HFF-Myc (cell line): Measurements from ENCODE around the gene PYGO1.
"Not testable (repeated sequence)": the region's sequence is repeated elsewhere in the genome, so short reads cannot be mapped to it uniquely, and the experiment has no call there.

Source experiments
- DNase-seq: peaks from one replicate; pipeline ENCODE4 v3.0.0-alpha.2; 2011; ENCODE audit warnings: low read depth; ENCODE audit errors: extremely low read depth
- H3K4me3 ChIP-seq: replicated peaks from 2 replicates; pipeline ENCODE4 v1.5.1; 2011; ENCODE audit warnings: low read depth, mild to moderate bottlenecking, control low read depth, low read length
- TF ChIP-seq, protein P1 (sequence below): IDR thresholded peaks from 2 replicates; pipeline ENCODE4 v1.5.1; 2012; ENCODE audit warnings: mild to moderate bottlenecking, low read depth, low read length, control low read depth; ENCODE audit errors: missing control alignments

PYGO1 gene

DNA sequence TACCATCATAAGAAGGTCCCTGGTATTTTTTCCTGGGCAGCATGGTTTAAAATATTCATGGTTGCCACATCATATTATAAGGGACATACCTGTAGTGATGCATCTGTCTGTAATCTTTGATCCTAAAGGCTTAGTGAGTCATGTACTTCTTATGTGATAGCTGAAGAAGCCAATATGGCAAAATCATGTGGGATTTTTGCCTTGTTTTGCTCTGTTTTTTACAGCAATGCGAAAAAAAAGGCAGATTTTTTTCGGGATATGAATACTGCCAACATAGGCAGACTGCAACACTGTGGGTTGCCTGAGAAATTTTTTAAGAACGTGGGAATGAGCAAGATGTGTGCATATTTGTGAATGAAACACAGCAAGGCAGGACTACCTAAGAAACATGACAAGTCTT lies 11.3 kb upstream of the PYGO1 start:
- H3K4me3 ChIP-seq: no peak overlapping the region
- TF ChIP-seq, protein P1, sequence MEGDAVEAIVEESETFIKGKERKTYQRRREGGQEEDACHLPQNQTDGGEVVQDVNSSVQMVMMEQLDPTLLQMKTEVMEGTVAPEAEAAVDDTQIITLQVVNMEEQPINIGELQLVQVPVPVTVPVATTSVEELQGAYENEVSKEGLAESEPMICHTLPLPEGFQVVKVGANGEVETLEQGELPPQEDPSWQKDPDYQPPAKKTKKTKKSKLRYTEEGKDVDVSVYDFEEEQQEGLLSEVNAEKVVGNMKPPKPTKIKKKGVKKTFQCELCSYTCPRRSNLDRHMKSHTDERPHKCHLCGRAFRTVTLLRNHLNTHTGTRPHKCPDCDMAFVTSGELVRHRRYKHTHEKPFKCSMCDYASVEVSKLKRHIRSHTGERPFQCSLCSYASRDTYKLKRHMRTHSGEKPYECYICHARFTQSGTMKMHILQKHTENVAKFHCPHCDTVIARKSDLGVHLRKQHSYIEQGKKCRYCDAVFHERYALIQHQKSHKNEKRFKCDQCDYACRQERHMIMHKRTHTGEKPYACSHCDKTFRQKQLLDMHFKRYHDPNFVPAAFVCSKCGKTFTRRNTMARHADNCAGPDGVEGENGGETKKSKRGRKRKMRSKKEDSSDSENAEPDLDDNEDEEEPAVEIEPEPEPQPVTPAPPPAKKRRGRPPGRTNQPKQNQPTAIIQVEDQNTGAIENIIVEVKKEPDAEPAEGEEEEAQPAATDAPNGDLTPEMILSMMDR: no peak
- DNase-seq: no peak

DNA sequence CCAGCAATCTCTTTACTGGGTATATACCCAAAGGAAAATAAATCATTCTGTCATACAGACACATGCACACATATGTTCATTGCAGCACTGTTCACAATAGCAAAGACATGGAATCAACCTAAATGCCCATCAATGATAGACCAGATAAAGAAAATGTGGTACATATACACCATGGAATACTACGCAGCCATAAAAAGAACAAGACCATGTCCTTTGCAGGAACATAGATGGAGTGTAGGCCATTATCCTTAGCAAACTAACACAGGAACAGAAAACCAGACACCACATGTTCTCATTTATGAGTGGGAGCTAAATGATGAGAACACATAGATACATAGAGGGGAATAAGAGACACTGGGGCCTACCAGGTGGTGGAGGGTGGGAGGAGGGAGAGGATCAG lies 4.9 kb upstream of the PYGO1 start:
- H3K4me3 ChIP-seq, DNase-seq: not testable (repeated sequence)

DNA sequence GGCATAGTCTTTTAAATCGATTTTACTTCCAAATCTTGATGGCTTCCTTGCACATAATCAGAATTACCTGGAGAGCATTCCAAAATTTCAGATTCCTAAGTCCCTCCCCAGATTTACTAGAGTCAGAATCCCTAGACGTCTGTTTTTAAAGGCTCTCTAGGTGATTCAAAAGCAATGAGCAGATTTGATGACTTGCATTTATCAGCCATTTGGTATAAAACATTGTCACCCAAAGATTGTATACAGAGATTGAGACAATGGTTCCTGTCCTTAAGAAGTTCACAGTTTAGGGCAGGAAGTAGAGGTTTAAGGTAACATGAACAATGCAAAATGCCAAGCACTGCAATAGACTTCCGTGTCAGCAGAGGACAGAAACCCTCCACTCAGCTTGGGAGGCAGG lies 2.6 kb upstream of the PYGO1 start:
- H3K4me3 ChIP-seq: no peak overlapping the region
- TF ChIP-seq, protein P1: no peak
- DNase-seq: no peak

DNA sequence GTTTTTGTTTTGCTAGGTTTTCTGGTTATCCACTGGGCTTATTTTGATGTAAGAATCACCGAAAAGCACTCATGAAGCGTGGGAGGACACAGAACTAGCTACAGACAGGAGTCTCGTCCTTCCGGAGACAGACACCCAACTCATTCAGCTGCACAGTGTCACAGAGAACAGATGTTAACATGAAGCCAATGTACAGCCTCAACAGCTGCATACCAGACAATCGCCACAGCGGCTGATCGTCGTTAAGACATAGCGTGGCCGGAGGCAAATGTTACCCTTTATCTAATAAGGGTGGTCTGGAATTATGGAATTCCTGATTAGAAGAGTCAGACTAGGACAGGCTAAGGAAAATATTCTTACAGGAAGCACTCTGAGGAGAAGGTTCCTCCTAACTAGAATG lies 1.1 kb upstream of the PYGO1 start:
- peak overlapping the region; percentile 54 for H3K4me3 ChIP-seq
- no peak for DNase-seq
- TF ChIP-seq, protein P1: no peak

DNA sequence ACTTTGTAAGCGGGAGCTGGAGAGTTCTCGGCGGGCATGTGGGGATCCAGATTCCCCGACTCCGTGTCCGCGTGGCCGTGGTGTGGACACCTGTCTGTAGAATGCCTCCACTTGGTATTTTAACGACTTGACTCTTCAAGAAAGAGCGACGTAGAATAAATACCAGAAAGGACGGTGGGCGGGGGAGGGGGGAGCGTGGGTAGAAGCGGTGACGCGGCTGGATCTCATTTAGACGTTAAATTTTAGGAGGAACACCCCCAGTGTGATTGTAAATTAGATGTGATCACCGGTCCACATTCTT lies 620 bp upstream of the PYGO1 start:
- peak overlapping the region; percentile 54 for H3K4me3 ChIP-seq
- no peak for DNase-seq
- TF ChIP-seq, protein P1: no peak

DNA sequence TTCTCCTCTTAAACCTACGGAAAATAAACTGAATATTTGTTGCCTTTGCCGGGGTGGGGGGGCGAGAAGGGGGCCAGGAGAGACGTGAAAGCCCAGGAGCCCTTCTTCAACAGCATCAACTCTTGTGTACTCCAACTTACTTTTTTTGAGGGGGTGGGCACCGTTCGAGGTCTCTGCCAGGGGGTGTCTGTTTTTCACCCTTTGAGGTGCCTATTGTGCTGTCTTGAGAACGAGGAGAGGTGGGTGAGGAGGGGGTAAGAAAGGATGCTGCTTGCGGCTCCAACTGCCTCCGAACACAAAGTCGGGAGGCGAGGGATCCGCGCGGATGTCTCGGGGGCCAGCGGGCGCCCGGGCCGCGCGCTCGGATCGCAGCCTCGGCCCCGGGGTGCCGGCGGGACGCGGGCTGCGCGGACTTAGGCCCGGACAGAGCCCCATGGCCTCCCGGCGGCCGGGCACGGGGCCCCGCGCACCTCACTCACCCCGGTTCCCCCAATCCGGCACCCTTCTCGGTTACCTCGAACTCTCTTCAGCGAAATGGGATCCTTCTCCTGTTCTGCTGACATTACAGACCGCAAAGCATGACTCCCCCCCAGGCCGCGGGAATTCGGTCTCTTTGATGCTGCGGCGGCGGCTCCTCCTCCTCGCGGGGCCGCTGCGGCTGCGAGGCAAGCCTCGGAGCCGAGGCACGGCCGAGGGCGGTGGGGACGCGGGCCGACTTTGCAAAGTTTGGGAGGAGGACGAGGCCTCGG lies 650 bp downstream of the PYGO1 start:
- TF ChIP-seq, protein P1: no peak
- H3K4me3 ChIP-seq: peak overlapping the region; percentile 54
- DNase-seq: no peak

DNA sequence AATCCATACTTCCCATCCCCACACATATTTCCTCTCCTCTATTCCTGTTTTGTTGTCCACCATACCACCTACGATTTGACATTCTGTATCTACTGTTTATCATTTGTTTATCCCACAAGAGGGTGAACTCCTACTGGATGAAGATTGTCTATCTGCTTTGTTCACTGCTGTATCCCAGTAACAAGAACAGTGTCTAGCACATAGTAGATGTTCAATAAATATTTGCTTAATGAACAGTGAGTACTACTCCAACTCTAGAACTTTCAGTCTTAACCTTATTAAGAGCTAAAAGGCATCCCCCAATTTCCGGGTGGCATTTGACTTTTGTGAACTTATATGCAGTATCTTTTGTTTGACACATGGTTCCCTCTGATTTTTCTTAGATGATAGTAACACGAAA lies 1.3 kb downstream of the PYGO1 start:
- DNase-seq: no peak
- TF ChIP-seq, protein P1: no peak
- peak overlapping the region; percentile 54 for H3K4me3 ChIP-seq
